HG03097 (cell line): ENCODE measurements around the gene RFWD3.

ENCODE experiments used
- ATAC-seq: cut with Tn5 transposase; IDR thresholded peaks from one replicate; pipeline ENCODE4 v1.9.1; 2021; ENCODE audit not compliant: unreplicated experiment, low FRiP score

Gene RFWD3

GRCh38 chr16:74583926-74584666 is 82.6 kb downstream of the RFWD3 start:
- no peak for ATAC-seq

GRCh38 chr16:74582970-74583369 is 83.7 kb downstream of the RFWD3 start:
- no peak for ATAC-seq

- ATAC-seq, result no peak
These were observed 85.8 kb downstream of the RFWD3 start for GRCh38 chr16:74580833-74581232.

GRCh38 chr16:74578838-74579237 is 87.8 kb downstream of the RFWD3 start:
- no peak for ATAC-seq

GRCh38 chr16:74578433-74578832 is 88.2 kb downstream of the RFWD3 start:
- ATAC-seq, result no peak

DNA sequence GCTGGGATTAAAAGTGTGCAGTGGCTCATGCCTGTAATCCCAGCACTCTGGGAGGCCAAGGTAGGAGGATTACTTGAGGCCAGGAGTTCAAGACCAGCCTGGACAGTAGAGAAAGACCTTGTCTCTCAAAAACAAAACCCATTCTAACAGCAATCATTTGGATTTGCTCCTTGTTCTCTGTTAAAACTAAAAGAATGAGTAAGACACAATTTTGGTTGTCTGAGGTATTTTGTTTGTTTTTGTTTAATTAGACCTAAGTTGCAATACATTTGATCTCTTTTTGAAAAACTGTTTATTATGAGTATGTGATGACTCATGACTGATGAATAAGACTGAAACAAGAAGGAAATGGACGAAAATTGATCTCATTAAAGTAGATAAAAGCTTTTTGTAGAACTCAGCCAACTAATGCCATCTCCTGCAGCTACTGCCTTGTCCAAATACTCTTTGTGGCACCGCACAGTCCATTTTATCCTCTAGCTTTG is 88.8 kb downstream of the RFWD3 start:
- no peak for ATAC-seq

DNA sequence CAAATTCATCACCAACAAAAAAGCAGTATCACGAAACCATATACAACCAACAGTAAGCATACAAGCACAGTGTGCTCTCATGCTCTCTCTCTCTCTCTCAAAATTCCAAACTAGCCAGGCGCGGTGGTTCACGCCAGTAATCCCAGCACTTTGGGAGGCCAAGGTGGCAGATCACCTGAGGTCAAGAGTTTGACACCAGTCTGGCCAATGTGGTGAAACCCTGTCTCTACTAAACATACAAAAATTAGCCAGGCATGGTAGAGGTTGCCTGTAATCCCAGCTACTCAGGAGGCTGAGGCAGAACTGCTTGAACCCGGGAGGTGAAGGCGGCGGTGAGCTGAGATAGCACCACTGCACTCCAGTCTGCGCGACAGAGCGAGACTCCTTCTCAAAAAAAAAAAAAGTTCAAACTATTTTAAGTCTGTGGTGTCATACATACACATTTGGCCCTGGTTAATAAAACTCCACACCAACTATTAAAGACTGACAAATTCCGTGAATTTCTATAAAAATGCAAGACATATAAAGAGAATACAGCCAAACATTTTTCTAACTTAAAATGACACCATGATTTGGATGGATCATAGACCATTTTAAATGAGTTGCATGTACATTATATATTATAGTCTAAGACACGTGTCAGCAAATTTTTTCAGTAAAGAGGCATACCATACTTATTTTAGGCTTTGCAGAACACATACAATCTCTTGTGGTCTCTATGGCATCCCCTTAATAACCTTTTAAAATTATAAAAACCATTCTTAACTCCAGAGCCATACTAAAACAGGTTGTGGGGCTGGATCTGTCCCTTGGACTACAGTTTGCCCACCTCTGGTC is 90.7 kb downstream of the RFWD3 start:
- no peak for ATAC-seq

DNA sequence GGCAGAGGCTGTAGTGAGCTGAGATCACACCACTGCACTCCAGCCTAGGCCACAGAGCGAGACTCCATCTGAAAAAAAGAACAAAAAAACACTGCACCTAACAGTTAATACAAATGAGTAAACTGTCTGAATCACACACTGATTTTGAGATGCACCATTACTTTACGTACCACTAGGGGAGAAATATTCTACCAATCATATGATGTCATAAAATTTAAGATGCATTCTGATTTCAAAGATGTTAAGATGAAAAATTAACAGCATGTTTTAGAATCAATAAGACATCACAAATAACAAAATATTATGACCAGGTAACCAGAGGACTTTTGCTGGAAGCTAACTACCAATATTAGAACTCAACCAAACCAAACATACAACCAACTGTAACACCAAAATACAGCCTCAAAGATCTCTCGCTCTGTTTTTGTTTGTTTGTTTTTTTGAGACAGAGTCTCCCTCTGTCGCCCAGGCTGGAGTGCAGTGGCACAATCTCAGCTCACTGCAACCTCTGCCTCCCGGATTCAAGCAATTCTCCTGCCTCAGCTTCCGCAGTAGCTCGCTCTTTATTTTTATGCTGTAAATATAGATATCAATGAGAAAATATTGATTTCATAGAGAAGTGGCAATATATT is 91.4 kb downstream of the RFWD3 start:
- ATAC-seq, result no peak

GRCh38 chr16:74574146-74574545 is 92.5 kb downstream of the RFWD3 start:
- ATAC-seq, result no peak

DNA sequence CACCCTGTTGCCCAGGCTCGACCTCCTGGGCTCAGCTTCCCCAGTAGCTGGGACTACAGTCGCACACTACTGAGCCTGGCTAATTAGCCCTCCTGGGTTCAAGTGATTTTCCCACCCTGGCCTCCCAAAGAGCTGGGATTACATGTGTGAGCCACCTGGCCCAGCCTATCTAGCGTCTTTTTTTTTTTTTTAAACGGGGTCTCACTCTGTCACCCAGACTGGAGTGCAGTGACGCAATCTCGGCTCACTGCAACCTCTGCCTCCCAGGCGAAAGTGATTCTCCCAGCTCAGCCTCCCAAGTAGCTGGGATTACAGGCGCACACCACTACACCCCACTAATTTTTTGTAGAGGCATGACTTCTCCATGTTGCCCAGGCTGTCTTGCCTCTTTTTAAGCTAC is 93.1 kb downstream of the RFWD3 start:
- no peak for ATAC-seq
